Ovary (tissue), 3 donors: ENCODE results near the gene PSMD1.

Experiments used
- CTCF ChIP-seq, 3 donors: fragments of 450-650 bp in 2 of 3; fragments of 200-600 bp in 1 of 3; IDR thresholded peaks; one replicate each; pipeline versions ENCODE4 v1.5.1 to v1.8.0; 2016 to 2022; ENCODE audit warnings: antibody characterized with exemption in 3 of 3, mild to moderate bottlenecking in 1 of 3
- POLR2A ChIP-seq: fragments of 450-650 bp; IDR thresholded peaks from one replicate; pipeline ENCODE4 v1.6.1; 2017; ENCODE audit warnings: antibody characterized with exemption, mild to moderate bottlenecking, moderate library complexity
- donor health status: DM: no; HTN: no; CAD: no.

- TF ChIP-seq CTCF (IDR thresholded peaks at IDR 0.05) (peak in 2 of 3 donors; percentile 10 to 19), POLR2A (no peak)
These were observed 134.0 kb downstream of the PSMD1 start for GRCh38 chr2:231190531-231191197.
